Activated CD4-positive, alpha-beta memory T cell treated with anti-CD3 and anti-CD28 coated beads for 36 hours (primary cell): ENCODE data around the gene GLUL. TPM values are rescaled to one million over a fixed set of nuclear protein-coding genes. Genes with fewer than 3 reads are reported as not detected.
"Not testable (repeated sequence)": the region's sequence is repeated elsewhere in the genome, so short reads cannot be mapped to it uniquely, and the experiment has no call there.

Experiments
- CTCF ChIA-PET: fragments of 350-600 bp; sonication (Branson Sonifier 250); formaldehyde crosslinking; loops from one replicate; lab custom pipeline; 2021; ENCODE audit warnings: antibody characterized with exemption, inconsistent platforms; lab: Charles Lee
- POLR2A ChIA-PET: fragments of 350-600 bp; sonication (Branson Sonifier 250); formaldehyde crosslinking; loops from one replicate; lab custom pipeline; 2021; ENCODE audit warnings: antibody characterized with exemption; lab: Charles Lee
- DNase-seq: peaks from one replicate; pipeline ENCODE4 v3.0.0-alpha.2; 2020
- H3K27ac Mint-ChIP-seq: one replicate; pipeline ENCODE4 v1.8.0; 2021; ENCODE audit warnings: mixed read lengths
- H3K27me3 Mint-ChIP-seq: one replicate; pipeline ENCODE4 v1.8.0; 2021; ENCODE audit warnings: mixed read lengths
- H3K36me3 Mint-ChIP-seq: one replicate; pipeline ENCODE4 v1.8.0; 2021; ENCODE audit warnings: mixed read lengths
- H3K4me1 Mint-ChIP-seq: one replicate; pipeline ENCODE4 v1.8.0; 2021; ENCODE audit warnings: low read depth, mixed read lengths
- H3K4me3 Mint-ChIP-seq: one replicate; pipeline ENCODE4 v1.8.0; 2021; ENCODE audit warnings: mild to moderate bottlenecking, mixed read lengths
- H3K9me3 Mint-ChIP-seq: one replicate; pipeline ENCODE4 v1.8.0; 2021; ENCODE audit warnings: mixed read lengths
- intact Hi-C: fragments of 100-400 bp; cut with micrococcal nuclease; formaldehyde crosslinking; loops from one replicate; pipeline ENCODE4 v1.15.1; 2023
- total RNA-seq, 2 experiments: library from RNA; stranded (reverse); gene quantifications; one replicate each; pipeline ENCODE4 v1.2.3, GENCODE V29; 2021

The GLUL gene
- total RNA-seq, 2 experiments from 2014 or later = 61.3 to 63.9 TPM

DNA sequence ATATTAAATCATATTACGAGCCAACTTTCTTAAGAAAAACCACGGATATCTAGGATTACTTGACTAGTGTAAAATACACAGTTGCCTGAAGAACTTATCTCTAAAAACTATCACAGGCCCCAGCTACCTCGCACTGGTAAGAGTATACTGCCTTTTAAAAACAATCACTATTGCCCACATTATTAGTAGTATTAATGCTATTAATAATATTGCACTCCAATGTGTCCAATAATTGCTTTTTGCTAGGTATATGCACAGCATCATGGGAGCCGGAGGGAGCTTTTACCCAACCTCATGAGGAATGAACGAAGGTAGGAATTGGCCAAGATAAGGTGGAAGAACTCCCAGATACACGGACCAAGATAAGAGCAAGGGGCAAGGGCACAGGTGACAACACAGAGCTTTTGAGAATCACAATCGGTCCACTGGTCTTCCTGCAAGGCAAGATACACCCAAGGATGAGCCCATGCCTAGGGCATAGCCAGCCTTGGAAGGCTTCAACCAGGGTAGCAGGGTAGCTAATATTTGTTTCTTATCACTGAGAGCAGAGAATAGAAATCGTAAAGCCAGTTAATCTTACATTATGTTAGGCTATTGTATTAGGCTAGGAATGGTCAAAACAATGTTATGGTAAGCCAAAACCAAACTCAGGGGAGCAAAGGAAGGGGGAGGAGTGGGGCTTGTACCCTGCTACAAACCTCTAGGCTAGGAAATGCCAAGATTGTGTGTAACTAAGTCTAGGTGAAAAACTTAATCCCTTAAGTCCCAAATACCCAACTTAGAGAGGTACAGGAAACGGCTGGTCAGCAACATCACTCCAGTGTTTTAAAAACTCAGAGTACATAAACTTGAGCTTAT, 9.4 kb downstream of the GLUL start:
- H3K27me3 Mint-ChIP-seq = no peaks in the 10 kb centered on the region
- H3K9me3 Mint-ChIP-seq = no peaks in the 10 kb centered on the region
- H3K4me1 Mint-ChIP-seq = no peaks in the 10 kb centered on the region
- ChIA-PET CTCF (interaction anchor here (0.8 to 1.2 kb wide), 2 partner anchors 237 to 301 kb away, joined by 3 read pairs; no protein-coding TSS in a partner anchor), POLR2A (no interaction called here)
- intact Hi-C loops = no loop called here
- no peak overlapping the region for H3K27ac Mint-ChIP-seq
- peaks cover 13% of the 10 kb centered on the region for H3K36me3 Mint-ChIP-seq
- H3K4me3 Mint-ChIP-seq = no peak overlapping the region
- DNase-seq = no peak

DNA sequence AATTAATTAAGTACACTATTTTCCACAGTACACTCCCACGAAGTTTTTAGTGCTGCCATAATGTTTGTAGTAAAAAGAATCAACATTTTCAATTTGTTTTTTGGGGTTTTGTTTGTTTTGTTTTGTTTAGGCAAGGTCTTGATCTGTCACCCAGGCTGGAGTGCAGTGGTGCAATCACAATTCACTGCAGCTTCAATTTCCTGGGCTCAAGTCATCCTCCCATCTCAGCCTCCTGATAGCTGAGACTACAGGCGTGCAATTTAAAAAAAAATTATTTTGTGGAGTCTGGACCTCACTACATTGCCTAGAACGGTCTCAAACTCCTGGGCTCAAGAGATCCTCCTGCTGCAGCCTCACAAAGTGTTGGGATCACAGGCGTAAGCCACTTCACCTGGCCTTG, 11.4 kb downstream of the GLUL start:
- H3K27ac Mint-ChIP-seq = no peak overlapping the region
- H3K4me3 Mint-ChIP-seq = no peak overlapping the region
- H3K27me3 Mint-ChIP-seq = no peaks in the 10 kb centered on the region
- no peak for DNase-seq
- H3K9me3 Mint-ChIP-seq = no peaks in the 10 kb centered on the region
- no peaks in the 10 kb centered on the region for H3K4me1 Mint-ChIP-seq
- CTCF ChIA-PET = interaction anchor here (0.6 to 1.7 kb wide), 2 partner anchors 11 to 237 kb away, joined by 5 to 6 read pairs; partner anchors contain the start of gene GLUL
- POLR2A ChIA-PET = no interaction called here
- H3K36me3 Mint-ChIP-seq = no peaks in the 10 kb centered on the region
- intact Hi-C loops = no loop called here

DNA sequence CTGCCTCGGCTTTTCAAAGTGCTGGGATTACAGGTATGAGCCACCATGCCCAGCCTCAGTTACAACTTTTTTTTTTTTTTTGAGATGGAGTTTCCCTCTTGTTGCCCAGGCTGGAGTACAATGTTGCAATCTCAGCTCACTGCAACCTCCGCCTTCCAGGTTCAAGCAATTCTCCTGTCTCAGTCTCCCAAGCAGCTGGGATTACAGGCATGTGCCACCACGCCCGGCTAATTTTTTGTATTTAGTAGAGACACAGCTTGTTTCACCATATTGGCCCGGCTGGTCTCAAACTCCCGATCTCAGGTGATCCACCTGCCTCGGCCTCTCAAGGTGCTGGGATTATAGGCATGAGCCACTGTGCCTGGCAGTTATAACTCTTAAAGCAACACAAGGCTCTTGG, 11.8 kb downstream of the GLUL start:
- H3K4me1 Mint-ChIP-seq, H3K9me3 Mint-ChIP-seq, H3K27me3 Mint-ChIP-seq, DNase-seq, intact Hi-C loops, H3K4me3 Mint-ChIP-seq, H3K36me3 Mint-ChIP-seq, H3K27ac Mint-ChIP-seq: not testable (repeated sequence)
- ChIA-PET CTCF (interaction anchor here (0.6 to 1.7 kb wide), 2 partner anchors 12 to 237 kb away, joined by 5 to 6 read pairs; partner anchors contain the start of gene GLUL), POLR2A (interaction anchor here (0.6 kb wide), 1 partner anchor 151 kb away, joined by 3 read pairs; no protein-coding TSS in a partner anchor)

DNA sequence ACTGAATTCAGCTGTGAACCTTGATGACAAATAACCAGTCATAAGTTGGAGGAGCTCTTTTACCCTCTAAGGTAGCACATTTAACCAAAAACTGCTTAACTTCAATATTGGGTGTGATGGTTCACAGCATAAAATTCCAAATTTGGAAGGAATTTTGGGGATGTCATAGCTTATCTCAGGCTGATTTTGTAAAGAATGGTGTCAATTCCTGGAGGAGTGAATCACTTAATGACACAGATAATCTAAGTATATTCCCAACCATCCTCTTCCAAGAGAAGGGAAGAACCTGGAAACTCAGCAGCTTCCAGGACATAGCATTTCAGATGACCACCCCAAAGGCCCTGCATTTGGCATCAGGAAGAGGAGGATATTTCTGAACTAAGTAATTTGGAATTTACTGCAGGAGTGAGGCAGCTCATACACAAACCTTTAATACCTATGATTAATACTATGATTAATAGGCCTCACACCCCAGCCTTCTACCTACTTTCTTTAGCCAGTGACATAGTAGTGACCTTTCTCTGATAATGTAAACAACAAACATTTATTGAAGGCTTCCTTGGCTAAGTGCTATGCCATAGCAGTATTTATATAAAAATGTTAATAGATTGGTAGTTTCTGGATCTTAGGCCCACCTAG, 14.5 kb downstream of the GLUL start:
- Mint-ChIP-seq H3K4me3 (no peak overlapping the region), H3K27me3 (no peaks in the 10 kb centered on the region), H3K4me1 (no peaks in the 10 kb centered on the region), H3K9me3 (no peaks in the 10 kb centered on the region), H3K36me3 (no peaks in the 10 kb centered on the region), H3K27ac (no peak overlapping the region)
- ChIA-PET POLR2A (interaction anchor here (0.6 kb wide), 1 partner anchor 56 kb away, joined by 3 read pairs; no protein-coding TSS in a partner anchor), CTCF (interaction anchor here (1.0 to 1.3 kb wide), 3 partner anchors 19 to 234 kb away, joined by 4 to 5 read pairs (median 5); no protein-coding TSS in a partner anchor)
- DNase-seq = no peak
- intact Hi-C loops = no loop called here

DNA sequence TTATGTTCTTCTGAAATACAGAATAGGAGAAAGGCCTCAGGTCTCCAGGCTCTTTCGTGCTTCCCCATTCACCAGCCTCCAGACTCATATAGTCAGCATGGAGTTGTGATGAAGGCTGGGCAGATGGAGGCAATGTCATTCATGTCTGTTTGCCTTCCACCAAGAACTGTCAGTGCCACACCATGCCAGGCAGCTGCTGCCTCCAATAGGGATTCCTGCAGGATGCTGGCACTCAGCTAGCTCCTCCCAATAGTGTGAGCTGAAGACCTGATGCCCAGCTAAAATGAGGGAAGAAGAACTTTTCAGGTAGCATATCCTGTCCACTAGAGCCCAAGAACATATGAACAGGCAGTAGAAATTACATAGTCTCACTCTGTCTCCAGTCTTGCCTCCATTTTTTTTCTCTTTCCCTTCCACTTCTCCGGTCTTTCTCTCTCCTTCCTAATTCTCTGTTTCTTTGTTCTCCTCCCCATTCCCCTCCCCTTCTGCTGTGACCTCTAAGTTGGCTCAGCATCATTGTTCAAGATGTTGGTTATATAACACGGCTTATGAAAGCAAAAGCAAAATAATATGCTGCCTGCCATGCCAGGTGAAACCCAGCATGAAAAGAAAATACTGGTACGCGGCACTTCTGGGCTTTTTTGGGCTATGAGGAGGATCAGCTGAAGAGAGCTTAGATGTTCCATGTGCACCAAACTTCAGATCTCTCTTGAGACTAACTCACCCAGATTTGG, 17.3 kb downstream of the GLUL start:
- ChIA-PET CTCF (interaction anchor here (1.5 kb wide), 1 partner anchor 232 kb away, joined by 4 read pairs; no protein-coding TSS in a partner anchor), POLR2A (no interaction called here)
- no peaks in the 10 kb centered on the region for H3K27me3 Mint-ChIP-seq
- no peaks in the 10 kb centered on the region for H3K36me3 Mint-ChIP-seq
- DNase-seq = no peak
- intact Hi-C loops = no loop called here
- no peak overlapping the region for H3K27ac Mint-ChIP-seq
- no peaks in the 10 kb centered on the region for H3K4me1 Mint-ChIP-seq
- H3K9me3 Mint-ChIP-seq = no peaks in the 10 kb centered on the region
- H3K4me3 Mint-ChIP-seq = no peak overlapping the region

DNA sequence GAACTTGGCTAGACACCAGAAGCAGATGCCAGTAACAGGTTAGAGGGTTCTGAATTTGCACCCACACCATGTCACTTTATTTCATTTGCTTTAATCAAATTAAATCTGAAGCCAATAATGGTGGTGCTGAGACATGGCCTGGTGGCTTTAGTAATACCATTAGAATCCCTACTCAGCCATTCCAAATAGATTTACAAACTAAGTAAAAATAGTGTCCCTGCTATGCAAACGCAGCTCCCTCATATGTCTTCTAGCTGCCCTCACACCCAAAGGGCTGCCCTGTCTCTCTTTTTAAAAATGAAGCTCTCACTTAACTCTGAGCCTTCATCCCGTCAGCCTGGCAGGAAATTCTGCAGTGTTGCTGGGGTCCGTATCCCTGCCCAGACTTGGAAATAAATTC, 21.1 kb downstream of the GLUL start:
- Mint-ChIP-seq H3K4me1 (no peaks in the 10 kb centered on the region), H3K4me3 (no peak overlapping the region), H3K27ac (no peak overlapping the region), H3K36me3 (no peaks in the 10 kb centered on the region), H3K9me3 (no peaks in the 10 kb centered on the region), H3K27me3 (peaks cover 2% of the 10 kb centered on the region)
- CTCF ChIA-PET = no interaction called here
- intact Hi-C loops = no loop called here
- DNase-seq = no peak
- POLR2A ChIA-PET = no interaction called here

DNA sequence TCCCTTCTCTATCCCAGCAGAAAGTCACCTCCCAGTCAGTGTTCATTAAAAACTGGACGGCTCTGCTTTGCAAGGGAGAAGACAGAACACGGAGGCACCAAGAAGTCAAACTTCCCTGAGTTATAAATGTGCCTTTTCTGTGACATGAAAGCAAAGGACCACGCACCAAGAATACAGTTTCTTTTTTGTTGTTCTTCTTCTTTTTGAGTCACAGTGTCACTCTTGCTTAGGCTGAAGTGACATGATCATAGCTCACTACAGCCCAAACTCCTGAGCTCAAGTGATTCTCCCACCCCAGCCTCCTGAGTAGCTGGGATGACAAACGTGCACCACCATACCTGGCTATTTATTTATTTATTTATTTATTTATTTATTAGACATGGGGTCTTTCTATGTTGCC, 22.7 kb downstream of the GLUL start:
- no peaks in the 10 kb centered on the region for H3K36me3 Mint-ChIP-seq
- peaks cover 2% of the 10 kb centered on the region for H3K27me3 Mint-ChIP-seq
- POLR2A ChIA-PET = no interaction called here

DNA sequence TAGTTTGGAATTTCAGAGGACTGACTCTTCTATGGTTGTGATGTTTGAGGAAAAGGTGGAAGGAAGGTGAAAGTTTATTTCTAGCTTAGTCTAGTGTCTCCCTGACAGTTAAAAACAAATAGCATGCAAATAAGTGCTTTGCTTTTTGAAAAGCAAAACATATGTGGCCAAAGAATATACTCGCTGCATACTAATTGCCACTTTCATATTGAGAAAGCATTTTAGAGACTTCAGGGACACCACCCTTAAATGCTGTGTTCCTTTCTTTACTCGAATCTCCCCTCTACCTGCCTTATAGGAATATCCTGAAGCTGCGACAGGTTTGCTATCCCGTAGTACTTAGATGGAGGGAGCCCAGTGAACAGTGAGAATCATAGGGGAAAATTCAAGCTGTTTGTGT, 23.2 kb downstream of the GLUL start:
- DNase-seq = no peak
- peaks cover 2% of the 10 kb centered on the region for H3K27me3 Mint-ChIP-seq
- H3K4me1 Mint-ChIP-seq = no peaks in the 10 kb centered on the region
- no peaks in the 10 kb centered on the region for H3K9me3 Mint-ChIP-seq
- H3K36me3 Mint-ChIP-seq = no peaks in the 10 kb centered on the region
- no peak overlapping the region for H3K27ac Mint-ChIP-seq
- no peak overlapping the region for H3K4me3 Mint-ChIP-seq
- ChIA-PET POLR2A (no interaction called here), CTCF (no interaction called here)
- intact Hi-C loops = no loop called here

More for the DNA sequence above, 22.7 kb downstream of the GLUL start:
- Mint-ChIP-seq H3K9me3 (no peaks in the 10 kb centered on the region), H3K4me3 (no peak overlapping the region), H3K4me1 (no peaks in the 10 kb centered on the region), H3K27ac (no peak overlapping the region)
- intact Hi-C loops = no loop called here
- no peak for DNase-seq
- CTCF ChIA-PET = no interaction called here

DNA sequence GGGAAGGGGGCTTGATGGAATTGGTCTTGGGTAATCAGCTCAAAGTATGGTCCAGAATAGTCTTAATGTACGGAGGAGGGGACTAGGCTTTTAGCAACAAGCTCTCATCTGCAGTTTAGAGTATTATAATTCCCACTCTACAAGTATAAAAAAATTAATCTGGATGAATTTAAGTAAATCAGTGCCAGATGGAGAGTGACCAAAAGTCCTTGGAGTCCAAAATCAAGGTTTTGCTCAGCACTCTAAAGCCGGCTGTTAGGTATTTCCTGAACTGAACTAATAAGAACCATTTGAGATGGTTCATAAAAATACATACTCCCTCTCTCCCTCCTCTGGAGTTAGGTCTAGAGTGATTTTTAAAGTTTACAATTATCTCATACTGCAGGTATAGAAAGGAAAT, 23.7 kb downstream of the GLUL start:
- Mint-ChIP-seq H3K9me3 (no peaks in the 10 kb centered on the region), H3K4me3 (no peak overlapping the region), H3K27me3 (peaks cover 2% of the 10 kb centered on the region), H3K36me3 (no peaks in the 10 kb centered on the region), H3K27ac (no peak overlapping the region), H3K4me1 (no peaks in the 10 kb centered on the region)
- intact Hi-C loops = no loop called here
- ChIA-PET POLR2A (no interaction called here), CTCF (no interaction called here)
- no peak for DNase-seq

DNA sequence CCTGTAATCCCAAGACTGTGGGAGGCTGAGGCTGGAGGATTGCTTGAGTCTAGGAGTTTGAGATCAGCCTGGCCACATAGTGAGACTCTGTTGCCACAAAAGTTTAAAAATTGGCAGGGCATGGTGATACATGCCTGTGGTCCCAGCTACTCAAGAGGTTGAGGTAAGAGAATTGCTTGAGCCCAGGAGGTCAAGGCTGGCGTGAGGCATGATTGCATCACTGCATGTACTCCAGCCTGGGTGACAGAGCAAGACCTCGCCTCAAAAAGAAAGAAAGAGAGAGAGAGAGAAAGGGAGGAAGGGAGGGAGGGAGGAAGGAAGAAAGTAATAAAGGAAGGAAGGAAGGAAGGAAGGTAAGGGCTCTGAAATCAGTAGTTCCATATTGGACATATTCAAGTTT, 25.0 kb downstream of the GLUL start:
- Mint-ChIP-seq H3K27me3 (peaks cover 2% of the 10 kb centered on the region), H3K9me3 (no peaks in the 10 kb centered on the region), H3K27ac (no peak overlapping the region), H3K36me3 (no peaks in the 10 kb centered on the region), H3K4me1 (no peaks in the 10 kb centered on the region), H3K4me3 (no peak overlapping the region)
- POLR2A ChIA-PET = no interaction called here
- no peak for DNase-seq
- CTCF ChIA-PET = interaction anchor here (1.0 kb wide), 1 partner anchor 308 kb away, joined by 3 read pairs; no protein-coding TSS in a partner anchor
- intact Hi-C loops = no loop called here

DNA sequence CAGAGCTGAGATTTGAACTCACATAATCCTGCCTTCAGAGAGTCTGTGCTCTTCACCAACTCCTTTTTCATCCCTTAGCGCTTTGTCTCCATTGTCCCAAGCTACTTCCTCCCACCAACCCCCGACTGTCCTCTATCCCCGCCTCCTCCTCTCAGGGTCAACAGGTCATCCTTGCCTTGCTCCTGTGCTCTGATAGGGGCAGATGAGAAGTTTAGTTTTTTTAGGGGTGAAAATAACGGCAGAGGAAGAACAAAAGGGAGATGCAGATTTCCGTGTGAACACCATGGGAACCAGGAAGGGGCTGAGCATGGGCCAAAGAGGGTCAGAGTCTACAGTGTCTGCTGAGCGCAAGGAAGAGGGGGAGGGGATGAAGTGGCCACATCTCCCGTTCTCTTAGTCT, 31.9 kb downstream of the GLUL start:
- CTCF ChIA-PET = no interaction called here

DNA sequence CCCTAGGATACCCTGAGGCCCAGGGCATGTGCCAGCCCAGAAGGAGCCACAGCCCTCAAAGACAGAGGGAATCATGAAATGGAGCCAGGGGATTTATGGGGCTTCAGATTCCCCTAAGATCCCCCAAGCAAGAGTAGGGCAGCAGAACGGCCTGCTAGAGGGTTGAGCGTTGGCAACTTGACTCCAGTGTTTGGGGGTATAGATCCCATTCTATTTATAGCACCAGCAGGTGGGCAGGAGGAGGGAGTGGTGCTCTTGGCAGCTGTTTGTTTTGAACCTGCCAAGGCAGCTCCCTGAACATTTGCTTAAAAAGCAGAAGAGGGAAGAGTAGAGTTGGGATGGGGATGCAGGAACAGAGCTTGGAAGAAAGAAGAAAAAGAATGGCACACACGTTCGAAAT, 33.7 kb downstream of the GLUL start:
- H3K27ac Mint-ChIP-seq = no peak overlapping the region
- POLR2A ChIA-PET = no interaction called here
- intact Hi-C loops = no loop called here

More for the DNA sequence above, 31.9 kb downstream of the GLUL start:
- H3K27me3 Mint-ChIP-seq = no peaks in the 10 kb centered on the region
- DNase-seq = no peak
- no peaks in the 10 kb centered on the region for H3K4me1 Mint-ChIP-seq
- no peak overlapping the region for H3K4me3 Mint-ChIP-seq
- no peaks in the 10 kb centered on the region for H3K9me3 Mint-ChIP-seq
- POLR2A ChIA-PET = no interaction called here
- intact Hi-C loops = no loop called here
- no peaks in the 10 kb centered on the region for H3K36me3 Mint-ChIP-seq
- no peak overlapping the region for H3K27ac Mint-ChIP-seq

More for the DNA sequence above, 33.7 kb downstream of the GLUL start:
- no peaks in the 10 kb centered on the region for H3K36me3 Mint-ChIP-seq
- no peak overlapping the region for H3K4me3 Mint-ChIP-seq
- CTCF ChIA-PET = no interaction called here
- DNase-seq = no peak
- H3K9me3 Mint-ChIP-seq = no peaks in the 10 kb centered on the region
- H3K4me1 Mint-ChIP-seq = no peaks in the 10 kb centered on the region
- no peaks in the 10 kb centered on the region for H3K27me3 Mint-ChIP-seq
